Measurements from ENCODE around the gene RTEL1.

DNA sequence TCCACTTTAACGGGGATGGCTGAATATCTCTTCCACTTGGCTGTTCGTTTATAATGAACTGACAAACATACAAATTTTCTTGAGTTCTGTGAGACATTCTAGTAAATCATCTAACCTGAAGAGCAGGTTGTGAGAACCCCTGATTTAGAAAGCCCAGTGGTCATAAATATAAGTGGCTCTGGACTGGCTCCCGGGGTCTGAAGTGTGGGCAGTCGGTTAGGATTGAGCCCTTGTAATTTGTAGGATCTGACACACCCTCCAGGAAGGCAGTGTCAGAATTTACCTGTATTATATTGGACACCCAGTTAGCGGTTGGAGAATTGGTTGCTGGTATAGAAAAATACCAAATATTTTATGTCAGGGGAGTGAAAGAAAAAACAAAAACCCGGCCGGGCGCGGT is 24.4 kb upstream of the RTEL1 start:
- TF ChIP-seq, protein P1, sequence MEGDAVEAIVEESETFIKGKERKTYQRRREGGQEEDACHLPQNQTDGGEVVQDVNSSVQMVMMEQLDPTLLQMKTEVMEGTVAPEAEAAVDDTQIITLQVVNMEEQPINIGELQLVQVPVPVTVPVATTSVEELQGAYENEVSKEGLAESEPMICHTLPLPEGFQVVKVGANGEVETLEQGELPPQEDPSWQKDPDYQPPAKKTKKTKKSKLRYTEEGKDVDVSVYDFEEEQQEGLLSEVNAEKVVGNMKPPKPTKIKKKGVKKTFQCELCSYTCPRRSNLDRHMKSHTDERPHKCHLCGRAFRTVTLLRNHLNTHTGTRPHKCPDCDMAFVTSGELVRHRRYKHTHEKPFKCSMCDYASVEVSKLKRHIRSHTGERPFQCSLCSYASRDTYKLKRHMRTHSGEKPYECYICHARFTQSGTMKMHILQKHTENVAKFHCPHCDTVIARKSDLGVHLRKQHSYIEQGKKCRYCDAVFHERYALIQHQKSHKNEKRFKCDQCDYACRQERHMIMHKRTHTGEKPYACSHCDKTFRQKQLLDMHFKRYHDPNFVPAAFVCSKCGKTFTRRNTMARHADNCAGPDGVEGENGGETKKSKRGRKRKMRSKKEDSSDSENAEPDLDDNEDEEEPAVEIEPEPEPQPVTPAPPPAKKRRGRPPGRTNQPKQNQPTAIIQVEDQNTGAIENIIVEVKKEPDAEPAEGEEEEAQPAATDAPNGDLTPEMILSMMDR (IDR thresholded peaks at IDR 0.05): no peak
- no peak for TF ChIP-seq POLR2A (IDR thresholded peaks at IDR 0.05)
